Lung (tissue), 12 donors: ENCODE data around the gene TMEM272. TPM values are rescaled to one million over a fixed set of nuclear protein-coding genes. Genes with fewer than 3 reads are reported as not detected.

Source experiments
- ATAC-seq: fragments of 200-7000 bp; cut with Tn5 transposase; one replicate; pipeline ENCODE4 v1.9.1; 2020; ENCODE audit warnings: moderate number of reproducible peaks; ENCODE audit not compliant: insufficient read depth, low FRiP score
- DNase-seq, 3 donors: peaks; one replicate each; pipeline ENCODE4 v3.0.0-alpha.2; 2013 to 2017
- H3K27ac ChIP-seq, 2 donors: one replicate each; pipeline ENCODE4 v1.5.1; 2013; ENCODE audit warnings: mild to moderate bottlenecking in 2 of 2, moderate library complexity in 2 of 2, control low read depth in 1 of 2, inconsistent platforms in 1 of 2, low read depth in 1 of 2, low read length in 1 of 2
- H3K27me3 ChIP-seq, 3 donors: one replicate each; pipeline ENCODE4 v1.5.1; 2013; ENCODE audit warnings: low read length in 2 of 3; ENCODE audit not compliant: control insufficient read depth in 3 of 3, insufficient read depth in 3 of 3
- H3K36me3 ChIP-seq, 4 donors: one replicate each; pipeline ENCODE4 v1.5.1; 2013; ENCODE audit warnings: low read length in 4 of 4, mild to moderate bottlenecking in 1 of 4, moderate library complexity in 1 of 4; ENCODE audit not compliant: control insufficient read depth in 4 of 4, insufficient read depth in 4 of 4
- H3K4me1 ChIP-seq, 5 donors: one replicate each; pipeline ENCODE4 v1.5.1; 2013; ENCODE audit warnings: low read length in 5 of 5, mild to moderate bottlenecking in 2 of 5, moderate library complexity in 1 of 5; ENCODE audit not compliant: control insufficient read depth in 5 of 5, insufficient read depth in 5 of 5
- H3K4me3 ChIP-seq: one replicate; pipeline ENCODE4 v1.5.1; 2013; ENCODE audit warnings: mild to moderate bottlenecking, control low read depth, moderate library complexity
- H3K9ac ChIP-seq, 2 donors: one replicate each; pipeline ENCODE4 v1.5.1; 2013; ENCODE audit warnings: low read length in 2 of 2, control low read depth in 1 of 2; ENCODE audit not compliant: insufficient read depth in 1 of 2
- H3K9me3 ChIP-seq, 4 donors: one replicate each; pipeline ENCODE4 v1.5.1; 2013; ENCODE audit warnings: low read length in 3 of 4, mild to moderate bottlenecking in 1 of 4, moderate library complexity in 1 of 4; ENCODE audit not compliant: control insufficient read depth in 4 of 4, insufficient read depth in 3 of 4
- CTCF ChIP-seq: IDR thresholded peaks from 2 replicates; pipeline ENCODE4 v1.5.1; 2012; ENCODE audit warnings: mild to moderate bottlenecking; ENCODE audit errors: control extremely low read depth, extremely low read depth
- WGBS, 2 donors: extraction: QIAGEN DNeasy Blood & Tissue Kit; methylation state at CpG; one replicate each; pipeline ENCODE4 v1.1.7; 2013; 5-methylcytosine and 5-hydroxymethylcytosine counted together
- polyA plus RNA-seq, 2 donors: library from polyadenylated mRNA; stranded (reverse); fragments of 200-250 nt; gene quantifications; one replicate each; pipeline ENCODE4 v1.2.1, GENCODE V29; 2013
- total RNA-seq, 2 donors: library from RNA; depleted of rRNA in 1 of 2; stranded (reverse); fragments of >200 nt in 1 of 2; gene quantifications; one replicate each; pipeline ENCODE4 v1.2.1, GENCODE V29; 2014 to 2021
- donor health status: control.
- donor health status: control.
- donor health status: Bipolar disorder and iron deficiency.
- donor health status: healthy.
- donor health status: DM: yes; HTN: yes; CAD: no.

Gene TMEM272
- total and polyA plus RNA-seq, 4 donors = 0.08 to 0.55 (median 0.09) TPM

- no peak for DNase-seq
- no peak for ATAC-seq
- no peak for TF ChIP-seq CTCF
Observed at GRCh38 chr13:51865838-51866237, 20.9 kb upstream of the TMEM272 start.

GRCh38 chr13:51862957-51863356 is 18.0 kb upstream of the TMEM272 start:
- H3K4me3 ChIP-seq = no peak overlapping the region
- WGBS, 2 donors = 40 to 58% methylated on average over 7 of the region's 7 CpGs
- no peak overlapping the region for H3K27ac ChIP-seq
- ATAC-seq (no peak), DNase-seq (no peak)
- no peak overlapping the region for H3K9ac ChIP-seq
- no peaks in the 10 kb centered on the region for H3K9me3 ChIP-seq
- no peak for TF ChIP-seq CTCF
- H3K36me3 ChIP-seq = no peaks in the 10 kb centered on the region
- no peaks in the 10 kb centered on the region for H3K4me1 ChIP-seq
- H3K27me3 ChIP-seq = no peaks in the 10 kb centered on the region

More at GRCh38 chr13:51865838-51866237, 20.9 kb upstream of the TMEM272 start:
- no peaks in the 10 kb centered on the region for H3K27me3 ChIP-seq
- no peak overlapping the region for H3K9ac ChIP-seq
- H3K36me3 ChIP-seq = no peaks in the 10 kb centered on the region
- 82 to 91% methylated on average over 7 of the region's 7 CpGs for WGBS, 2 donors
- H3K4me1 ChIP-seq = no peaks in the 10 kb centered on the region
- H3K9me3 ChIP-seq = no peaks in the 10 kb centered on the region
- H3K4me3 ChIP-seq = no peak overlapping the region
- H3K27ac ChIP-seq = no peak overlapping the region

- Histone ChIP-seq H3K9me3 (no peaks in the 10 kb centered on the region), H3K36me3 (no peaks in the 10 kb centered on the region), H3K9ac (no peak within 1 kb of the TSS), H3K4me3 (no peak within 1 kb of the TSS), H3K27ac (no peak within 1 kb of the TSS), H3K27me3 (no peaks in the 10 kb centered on the region), H3K4me1 (no peaks in the 10 kb centered on the region)
- WGBS, 2 donors = 89 to 93% methylated on average over 5 of the region's 5 CpGs
- no peak for ATAC-seq
- no peak for TF ChIP-seq CTCF
- no peak for DNase-seq
Observed at GRCh38 chr13:51861723-51862300, 16.8 kb upstream of the TMEM272 start, which contains the start of gene CCDC70. TSS of gene CCDC70 (plus strand) at chr13:51861969. CDS start at chr13:51865412, 3,443 bp downstream.
